Breast epithelium (tissue), 3 donors: ENCODE data around the gene CARD9.

Experiments
- CTCF ChIP-seq, 3 donors: fragments of 450-650 bp; IDR thresholded peaks; one replicate each; pipeline ENCODE4 v1.5.1; 2016 to 2017; ENCODE audit warnings: antibody characterized with exemption in 3 of 3, mild to moderate bottlenecking in 3 of 3, moderate library complexity in 3 of 3
- POLR2AphosphoS5 ChIP-seq, 3 donors: sonication (generic); formaldehyde crosslinking; IDR thresholded peaks; one replicate each; pipeline ENCODE4 v1.6.1; 2017; ENCODE audit warnings: antibody characterized with exemption in 3 of 3

DNA sequence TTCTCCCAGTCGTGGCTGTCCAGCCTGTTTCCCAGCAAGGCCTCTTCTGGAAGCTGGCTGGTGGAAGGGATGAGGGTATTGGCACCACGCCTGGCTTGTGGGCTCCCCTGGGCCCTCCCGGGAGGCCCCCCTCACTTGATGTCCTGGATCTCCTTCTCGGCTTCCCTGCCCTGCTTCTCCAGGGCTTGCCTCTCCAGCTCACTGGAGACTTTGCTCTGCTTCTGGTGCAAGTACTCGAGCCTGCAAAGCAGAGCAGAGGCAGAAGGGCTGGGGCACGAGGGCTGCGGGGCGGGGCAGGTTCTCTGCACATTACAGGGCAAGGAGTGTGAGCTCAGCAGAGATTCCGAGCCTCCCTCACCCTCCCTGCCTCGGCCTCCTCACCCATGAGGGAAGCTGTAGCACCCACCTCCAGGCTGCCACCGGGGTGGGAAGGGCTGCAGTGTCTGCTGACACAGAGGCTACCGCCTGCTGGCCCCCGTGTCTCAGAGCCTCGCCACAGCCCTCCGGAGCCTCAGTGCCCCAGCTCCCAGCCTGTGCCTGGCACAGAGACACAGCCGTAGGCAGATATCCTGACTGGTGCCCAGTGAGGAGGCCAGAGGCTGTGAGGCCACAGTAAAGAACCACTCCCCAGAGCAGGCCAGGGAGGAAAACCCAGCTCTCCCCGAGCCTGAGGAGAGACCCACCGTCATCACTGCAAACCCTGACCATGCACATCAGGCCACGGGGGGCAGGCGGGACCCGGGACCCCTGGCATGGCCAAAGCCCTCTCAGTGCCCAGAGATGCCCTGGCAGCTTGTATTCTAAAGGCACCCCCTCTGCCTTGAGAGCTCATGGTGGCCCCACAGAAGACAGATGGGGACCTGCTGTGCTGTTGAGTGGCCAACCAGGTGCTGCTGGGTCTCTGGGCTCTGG, 19.3 kb upstream of the CARD9 start:
- no peak for TF ChIP-seq CTCF (IDR thresholded peaks at IDR 0.05)
- no peak for TF ChIP-seq POLR2AphosphoS5 (IDR thresholded peaks at IDR 0.05)
